Keratinocyte (primary cell): ENCODE results near the gene GRPEL2. TPM values are rescaled to one million over a fixed set of nuclear protein-coding genes. Genes with fewer than 3 reads are reported as not detected.

Experiments used
- DNase-seq: peaks from one replicate; pipeline ENCODE4 v3.0.0-alpha.2; 2011; ENCODE audit warnings: low read depth, missing footprints, low spot score
- FAIRE-seq: peaks from 2 replicates; lab custom pipeline; 2011; peaks lifted over from hg19 to GRCh38; lab: Jason Lieb, UNC
- H2AFZ ChIP-seq: 2 replicates; pipeline ENCODE4 v1.6.0; 2012; ENCODE audit warnings: low read length, control low read depth, inconsistent platforms; ENCODE audit not compliant: control insufficient read depth
- H3K27ac ChIP-seq: 2 replicates; pipeline ENCODE4 v1.5.1; 2011; ENCODE audit warnings: low read length; ENCODE audit not compliant: control insufficient read depth, insufficient read depth
- H3K27me3 ChIP-seq: 3 replicates; pipeline ENCODE4 v1.6.0; 2011; ENCODE audit warnings: low read length; ENCODE audit not compliant: control insufficient read depth, insufficient read depth; ENCODE audit errors: extremely low read depth
- H3K36me3 ChIP-seq, 2 experiments: 2 replicates in 1 of 2; 3 replicates in 1 of 2; pipeline ENCODE4 v1.5.1; 2011; ENCODE audit warnings: low read length in 2 of 2, mild to moderate bottlenecking in 1 of 2; ENCODE audit not compliant: control insufficient read depth in 2 of 2, insufficient read depth in 2 of 2; ENCODE audit errors: extremely low read depth in 1 of 2
- H3K4me1 ChIP-seq: 3 replicates; pipeline ENCODE4 v1.5.1; 2011; ENCODE audit warnings: low read length; ENCODE audit not compliant: control insufficient read depth, insufficient read depth; ENCODE audit errors: extremely low read depth
- H3K4me2 ChIP-seq: 3 replicates; pipeline ENCODE4 v1.6.0; 2011; ENCODE audit warnings: low read depth, low read length; ENCODE audit not compliant: control insufficient read depth, insufficient read depth; ENCODE audit errors: extremely low read depth
- H3K4me3 ChIP-seq, 3 experiments: fragments of 200-600 bp in 1 of 3; sonication (generic) in 1 of 3; 2 replicates in 2 of 3; 3 replicates in 1 of 3; pipeline ENCODE4 v1.5.1; 2011 to 2016; ENCODE audit warnings: low read length in 3 of 3, mild to moderate bottlenecking in 3 of 3, control low read depth in 2 of 3, inconsistent platforms in 1 of 3, low read depth in 1 of 3, mixed read lengths in 1 of 3, mixed run types in 1 of 3, moderate library complexity in 1 of 3; ENCODE audit not compliant: control insufficient read depth in 2 of 3, insufficient read depth in 2 of 3; ENCODE audit errors: extremely low read depth in 1 of 3
- H3K79me2 ChIP-seq: 2 replicates; pipeline ENCODE4 v1.6.0; 2012; ENCODE audit warnings: low read length; ENCODE audit not compliant: control insufficient read depth, insufficient read depth
- H3K9ac ChIP-seq: 3 replicates; pipeline ENCODE4 v1.6.0; 2011; ENCODE audit warnings: low read length; ENCODE audit not compliant: control insufficient read depth, insufficient read depth; ENCODE audit errors: extremely low read depth
- H3K9me1 ChIP-seq: 3 replicates; pipeline ENCODE4 v1.6.0; 2011; ENCODE audit warnings: low read length; ENCODE audit not compliant: control insufficient read depth, insufficient read depth; ENCODE audit errors: extremely low read depth
- H3K9me3 ChIP-seq: 2 replicates; pipeline ENCODE4 v1.5.1; 2012; ENCODE audit warnings: low read depth, low read length; ENCODE audit not compliant: control insufficient read depth
- H4K20me1 ChIP-seq: 3 replicates; pipeline ENCODE4 v1.6.0; 2011; ENCODE audit warnings: low read length; ENCODE audit not compliant: control insufficient read depth, insufficient read depth; ENCODE audit errors: extremely low read depth
- CTCF ChIP-seq, 3 experiments: IDR thresholded peaks in 1 of 3; conservative IDR thresholded peaks in 1 of 3; optimal IDR thresholded peaks in 1 of 3; 2 replicates in 2 of 3; 3 replicates in 1 of 3; pipeline versions ENCODE3 to v1.5.1; 2011; ENCODE audit warnings: low read length in 3 of 3, mild to moderate bottlenecking in 3 of 3, moderate library complexity in 2 of 3, control low read depth in 1 of 3, inconsistent platforms in 1 of 3; ENCODE audit not compliant: insufficient read depth in 2 of 3; ENCODE audit errors: extremely low read depth in 1 of 3
- EZH2 ChIP-seq: IDR thresholded peaks from one replicate; pipeline ENCODE4 v1.6.1; 2012; ENCODE audit warnings: inconsistent platforms, mild to moderate bottlenecking, low read length, moderate library complexity
- dilution Hi-C: fragments of 300-500 bp; cut with MboI; formaldehyde crosslinking; loops from one replicate; pipeline ENCODE4 v1.7.0; 2020; ENCODE audit warnings: low sequenced_read_pairs; ENCODE audit not compliant: extremely low pct_ligation_motif_present
- polyA plus RNA-seq, 5 experiments: library from polyadenylated mRNA; depleted of rRNA in 3 of 5; stranded (reverse) in 3 of 5; stranded (forward) in 1 of 5; unstranded in 1 of 5; fragments of >200 nt; gene quantifications; 1 replicate in 1 of 5; 2 replicates in 3 of 5; 3 replicates in 1 of 5; pipeline versions ENCODE4 v1.2.1 to v1.2.3, GENCODE V29; 2011 to 2012; ENCODE audit warnings: missing spikeins in 2 of 5, low read depth in 1 of 5, low replicate concordance in 1 of 5

The GRPEL2 gene
- polyA plus RNA-seq, 1 donor (not counting 4 experiments of a cell fraction or from before 2014, with no cell fraction given), result 17.5 TPM

- Histone ChIP-seq H3K9ac (no peak overlapping the region), H3K36me3 (no peaks in the 10 kb centered on the region), H3K9me3 (no peaks in the 10 kb centered on the region), H3K9me1 (no peaks in the 10 kb centered on the region), H3K27me3 (no peaks in the 10 kb centered on the region), H2AFZ (no peak overlapping the region), H3K4me2 (no peak overlapping the region), H3K27ac (no peak overlapping the region), H3K4me3 (no peak overlapping the region), H3K4me1 (peaks cover 4% of the 10 kb centered on the region), H4K20me1 (no peaks in the 10 kb centered on the region), H3K79me2 (no peaks in the 10 kb centered on the region)
- FAIRE-seq (no peak), DNase-seq (no peak)
- dilution Hi-C loops, result no loop called here
- no peak for TF ChIP-seq CTCF (optimal IDR thresholded peaks at IDR 0.05 in 1 of 3, IDR thresholded peaks at IDR 0.05 in 1 of 3, conservative IDR thresholded peaks at IDR 0.05 in 1 of 3; ENCODE audit: extremely low read depth in 1 of 3, insufficient read depth in 2 of 3, low read length in 3 of 3)
Observed at GRCh38 chr5:149374801-149375200, 29.5 kb downstream of the GRPEL2 start.

GRCh38 chr5:149375434-149375833, 30.1 kb downstream of the GRPEL2 start:
- peaks cover 4% of the 10 kb centered on the region for H3K4me1 ChIP-seq
- H3K4me2 ChIP-seq, result no peak overlapping the region
- H3K9ac ChIP-seq, result no peak overlapping the region
- H3K27ac ChIP-seq, result no peak overlapping the region
- H3K27me3 ChIP-seq, result no peaks in the 10 kb centered on the region
- no peaks in the 10 kb centered on the region for H3K36me3 ChIP-seq
- no peak overlapping the region for H2AFZ ChIP-seq
- no peaks in the 10 kb centered on the region for H3K9me3 ChIP-seq
- FAIRE-seq (no peak), DNase-seq (no peak)
- dilution Hi-C loops, result no loop called here
- no peak for TF ChIP-seq EZH2
- no peak for TF ChIP-seq CTCF (optimal IDR thresholded peaks at IDR 0.05 in 1 of 3, IDR thresholded peaks at IDR 0.05 in 1 of 3, conservative IDR thresholded peaks at IDR 0.05 in 1 of 3; ENCODE audit: extremely low read depth in 1 of 3, insufficient read depth in 2 of 3, low read length in 3 of 3)
- H3K4me3 ChIP-seq, result no peak overlapping the region
- H3K9me1 ChIP-seq, result no peaks in the 10 kb centered on the region
- no peaks in the 10 kb centered on the region for H3K79me2 ChIP-seq
- H4K20me1 ChIP-seq, result no peaks in the 10 kb centered on the region
